Measurements from ENCODE around the gene YAP1.

DNA sequence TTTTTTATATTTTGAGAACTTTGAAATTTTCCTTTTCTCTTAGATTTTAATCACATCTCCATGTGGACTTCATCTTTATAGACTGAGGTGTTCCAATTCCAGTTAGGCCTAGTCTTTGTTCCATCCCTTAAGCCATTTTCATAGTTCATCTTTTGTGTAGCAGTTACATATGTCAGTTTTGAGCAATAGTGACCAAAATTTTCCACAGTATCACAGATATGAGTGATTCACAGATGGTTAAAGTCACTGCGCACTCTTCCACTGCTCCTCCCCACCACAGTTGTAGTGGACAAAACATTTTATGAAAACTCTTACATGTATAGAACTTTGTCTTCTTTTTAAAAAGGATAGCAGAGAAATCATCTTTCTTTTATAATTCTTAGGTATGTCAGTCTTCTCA, 42.8 kb downstream of the YAP1 start:
- TF ChIP-seq, protein P1, sequence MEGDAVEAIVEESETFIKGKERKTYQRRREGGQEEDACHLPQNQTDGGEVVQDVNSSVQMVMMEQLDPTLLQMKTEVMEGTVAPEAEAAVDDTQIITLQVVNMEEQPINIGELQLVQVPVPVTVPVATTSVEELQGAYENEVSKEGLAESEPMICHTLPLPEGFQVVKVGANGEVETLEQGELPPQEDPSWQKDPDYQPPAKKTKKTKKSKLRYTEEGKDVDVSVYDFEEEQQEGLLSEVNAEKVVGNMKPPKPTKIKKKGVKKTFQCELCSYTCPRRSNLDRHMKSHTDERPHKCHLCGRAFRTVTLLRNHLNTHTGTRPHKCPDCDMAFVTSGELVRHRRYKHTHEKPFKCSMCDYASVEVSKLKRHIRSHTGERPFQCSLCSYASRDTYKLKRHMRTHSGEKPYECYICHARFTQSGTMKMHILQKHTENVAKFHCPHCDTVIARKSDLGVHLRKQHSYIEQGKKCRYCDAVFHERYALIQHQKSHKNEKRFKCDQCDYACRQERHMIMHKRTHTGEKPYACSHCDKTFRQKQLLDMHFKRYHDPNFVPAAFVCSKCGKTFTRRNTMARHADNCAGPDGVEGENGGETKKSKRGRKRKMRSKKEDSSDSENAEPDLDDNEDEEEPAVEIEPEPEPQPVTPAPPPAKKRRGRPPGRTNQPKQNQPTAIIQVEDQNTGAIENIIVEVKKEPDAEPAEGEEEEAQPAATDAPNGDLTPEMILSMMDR (IDR thresholded peaks at IDR 0.05; ENCODE audit: insufficient read depth, low read depth, low read length), result no peak
- no peak for TF ChIP-seq EZH2 (IDR thresholded peaks at IDR 0.05; ENCODE audit: insufficient read depth, low read length)
